KMS-11 (cell line): ENCODE data around the gene LY6G5B.

Experiments
- H2AFZ ChIP-seq: fragments of 200-600 bp; sonication (generic); 2 replicates; pipeline ENCODE4 v1.6.1; 2016; ENCODE audit warnings: antibody characterized with exemption, mixed run types, low read depth
- H3K27ac ChIP-seq: fragments of 200-600 bp; sonication (generic); 2 replicates; pipeline ENCODE4 v1.6.1; 2016; ENCODE audit warnings: mild to moderate bottlenecking, mixed run types
- H3K27me3 ChIP-seq: fragments of 200-600 bp; sonication (generic); 2 replicates; pipeline ENCODE4 v1.6.1; 2017; ENCODE audit warnings: mild to moderate bottlenecking, low read depth, mixed run types, moderate library complexity; ENCODE audit not compliant: insufficient read depth
- H3K36me3 ChIP-seq: fragments of 200-600 bp; sonication (generic); 2 replicates; pipeline ENCODE4 v1.6.1; 2017; ENCODE audit warnings: mild to moderate bottlenecking, mixed run types; ENCODE audit not compliant: insufficient read depth
- H3K4me1 ChIP-seq: fragments of 200-600 bp; sonication (generic); 2 replicates; pipeline ENCODE4 v1.6.1; 2016; ENCODE audit warnings: mild to moderate bottlenecking, low read depth, mixed run types; ENCODE audit not compliant: poor library complexity, severe bottlenecking
- H3K4me2 ChIP-seq: fragments of 200-600 bp; sonication (generic); 2 replicates; pipeline ENCODE4 v1.7.0; 2016; ENCODE audit warnings: mild to moderate bottlenecking, mixed run types
- H3K4me3 ChIP-seq: fragments of 200-600 bp; sonication (generic); IDR thresholded peaks from 2 replicates; pipeline ENCODE4 v1.6.1; 2017; ENCODE audit warnings: low read depth, low read length, mixed read lengths; ENCODE audit not compliant: insufficient read depth
- H3K79me2 ChIP-seq: fragments of 200-600 bp; sonication (generic); 2 replicates; pipeline ENCODE4 v1.6.1; 2016; ENCODE audit warnings: low read depth, mixed run types; ENCODE audit not compliant: insufficient read depth
- H3K9ac ChIP-seq: fragments of 200-600 bp; sonication (generic); 2 replicates; pipeline ENCODE4 v1.6.1; 2016; ENCODE audit warnings: mild to moderate bottlenecking, mixed run types
- H4K20me1 ChIP-seq: fragments of 200-600 bp; sonication (generic); 2 replicates; pipeline ENCODE4 v1.6.1; 2016; ENCODE audit warnings: mild to moderate bottlenecking, mixed run types; ENCODE audit not compliant: insufficient read depth
- CTCF ChIP-seq: fragments of 200-600 bp; sonication (generic); conservative IDR thresholded peaks from 2 replicates; pipeline ENCODE4 v1.6.1; 2017; ENCODE audit warnings: low read depth, mild to moderate bottlenecking, antibody characterized with exemption, low read length, moderate library complexity, mixed read lengths

The LY6G5B gene

GRCh38 chr6:31690231-31691077, 20.7 kb downstream of the LY6G5B start:
- Histone ChIP-seq H3K27me3 (no peaks in the 10 kb centered on the region), H3K79me2 (no peaks in the 10 kb centered on the region), H3K4me2 (no peak overlapping the region), H3K9ac (no peak overlapping the region), H3K36me3 (no peaks in the 10 kb centered on the region), H2AFZ (no peak overlapping the region), H3K4me3 (no peak overlapping the region), H4K20me1 (no peaks in the 10 kb centered on the region), H3K27ac (no peak overlapping the region), H3K4me1 (no peaks in the 10 kb centered on the region)
- TF ChIP-seq CTCF = no peak

GRCh38 chr6:31691078-31691463, 21.3 kb downstream of the LY6G5B start:
- no peaks in the 10 kb centered on the region for H3K79me2 ChIP-seq
- no peak overlapping the region for H2AFZ ChIP-seq
- no peak for TF ChIP-seq CTCF
- no peaks in the 10 kb centered on the region for H3K27me3 ChIP-seq
- no peak overlapping the region for H3K27ac ChIP-seq
- H4K20me1 ChIP-seq = no peaks in the 10 kb centered on the region
- H3K36me3 ChIP-seq = no peaks in the 10 kb centered on the region
- H3K9ac ChIP-seq = no peak overlapping the region
- H3K4me3 ChIP-seq = no peak overlapping the region
- H3K4me1 ChIP-seq = no peaks in the 10 kb centered on the region
- H3K4me2 ChIP-seq = no peak overlapping the region

GRCh38 chr6:31691564-31692108, 21.9 kb downstream of the LY6G5B start:
- no peaks in the 10 kb centered on the region for H3K79me2 ChIP-seq
- H3K9ac ChIP-seq = no peak overlapping the region
- H3K27me3 ChIP-seq = no peaks in the 10 kb centered on the region
- H3K4me3 ChIP-seq = no peak overlapping the region
- TF ChIP-seq CTCF = no peak
- no peaks in the 10 kb centered on the region for H3K36me3 ChIP-seq
- H3K4me1 ChIP-seq = no peaks in the 10 kb centered on the region
- no peaks in the 10 kb centered on the region for H4K20me1 ChIP-seq
- H3K27ac ChIP-seq = no peak overlapping the region
- H2AFZ ChIP-seq = no peak overlapping the region
- H3K4me2 ChIP-seq = no peak overlapping the region

- peaks cover 2% of the 10 kb centered on the region for H3K4me1 ChIP-seq
- no peak overlapping the region for H3K27ac ChIP-seq
- TF ChIP-seq CTCF = no peak
- no peaks in the 10 kb centered on the region for H4K20me1 ChIP-seq
- H2AFZ ChIP-seq = no peak overlapping the region
- H3K4me3 ChIP-seq = no peak overlapping the region
- no peak overlapping the region for H3K9ac ChIP-seq
- no peak overlapping the region for H3K4me2 ChIP-seq
- H3K36me3 ChIP-seq = no peaks in the 10 kb centered on the region
- H3K27me3 ChIP-seq = no peaks in the 10 kb centered on the region
- H3K79me2 ChIP-seq = no peaks in the 10 kb centered on the region; the same call in 1 of the 2 replicates
Observed at GRCh38 chr6:31692353-31692752, 22.6 kb downstream of the LY6G5B start.
